IPS-20b (cell line): ENCODE results near the gene MAP3K9.

Experiments
- H3K27ac ChIP-seq: one replicate; pipeline ENCODE4 v1.5.1; 2013; ENCODE audit warnings: low read length
- H3K27me3 ChIP-seq: 2 replicates; pipeline ENCODE4 v1.6.1; 2013; ENCODE audit warnings: mild to moderate bottlenecking, low read length, inconsistent platforms; ENCODE audit not compliant: insufficient read depth
- H3K36me3 ChIP-seq: 2 replicates; pipeline ENCODE4 v1.6.1; 2013; ENCODE audit warnings: low read depth, mild to moderate bottlenecking, inconsistent platforms, low read length, moderate library complexity; ENCODE audit not compliant: insufficient read depth
- H3K4me1 ChIP-seq: 2 replicates; pipeline ENCODE4 v1.6.1; 2013; ENCODE audit warnings: mild to moderate bottlenecking, control low read depth, inconsistent platforms, low read length, moderate library complexity; ENCODE audit not compliant: insufficient read depth
- H3K4me3 ChIP-seq: 2 replicates; pipeline ENCODE4 v1.5.1; 2013; ENCODE audit warnings: mild to moderate bottlenecking, low read length, inconsistent platforms
- H3K9ac ChIP-seq: 2 replicates; pipeline ENCODE4 v1.6.1; 2013; ENCODE audit warnings: low read depth, mild to moderate bottlenecking, inconsistent platforms, low read length, moderate library complexity
- H3K9me3 ChIP-seq: 2 replicates; pipeline ENCODE4 v1.6.1; 2013; ENCODE audit warnings: mild to moderate bottlenecking, low read depth, low read length, inconsistent platforms; ENCODE audit not compliant: insufficient read depth

The MAP3K9 gene

GRCh38 chr14:70716958-70717357, 92.4 kb downstream of the MAP3K9 start:
- Histone ChIP-seq H3K4me3 (no peak overlapping the region), H3K9me3 (no peaks in the 10 kb centered on the region), H3K36me3 (no peaks in the 10 kb centered on the region), H3K4me1 (peaks cover 9% of the 10 kb centered on the region; the same call in 1 of the 2 replicates), H3K27ac (no peak overlapping the region), H3K27me3 (no peaks in the 10 kb centered on the region), H3K9ac (no peak overlapping the region)

- Histone ChIP-seq H3K9ac (no peak overlapping the region), H3K4me1 (peaks cover 9% of the 10 kb centered on the region; the same call in 1 of the 2 replicates), H3K36me3 (no peaks in the 10 kb centered on the region), H3K27ac (no peak overlapping the region), H3K27me3 (no peaks in the 10 kb centered on the region), H3K4me3 (no peak overlapping the region), H3K9me3 (no peaks in the 10 kb centered on the region)
Measured at GRCh38 chr14:70716483-70716882, 92.8 kb downstream of the MAP3K9 start.

- no peak overlapping the region for H3K27ac ChIP-seq
- no peak overlapping the region for H3K4me3 ChIP-seq
- no peaks in the 10 kb centered on the region for H3K27me3 ChIP-seq
- H3K4me1 ChIP-seq: peaks cover 21% of the 10 kb centered on the region; the same call in 1 of the 2 replicates
- no peak overlapping the region; the same call in 1 of the 2 replicates for H3K9ac ChIP-seq
- H3K9me3 ChIP-seq: no peaks in the 10 kb centered on the region
- H3K36me3 ChIP-seq: no peaks in the 10 kb centered on the region
Measured at GRCh38 chr14:70714055-70714550, 95.2 kb downstream of the MAP3K9 start.

DNA sequence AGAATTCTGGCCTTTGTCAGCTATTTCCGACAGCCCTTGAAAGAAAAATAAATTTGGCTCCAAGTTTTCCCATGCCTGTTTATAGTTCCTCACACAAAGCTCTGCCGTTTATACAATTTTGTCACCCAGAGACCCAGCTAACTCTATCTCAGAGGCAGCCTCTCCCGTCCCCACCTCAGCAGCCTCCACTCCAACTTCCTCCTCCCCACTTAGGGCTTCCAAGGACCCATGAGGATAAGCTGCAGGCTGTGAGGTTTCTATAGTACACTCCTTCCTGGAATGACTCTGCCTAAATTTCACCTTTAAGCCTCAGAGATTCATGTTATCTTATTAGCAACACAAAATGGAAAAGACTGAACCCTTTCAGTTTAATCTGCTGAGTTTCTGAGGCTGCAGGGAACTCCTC, 95.8 kb downstream of the MAP3K9 start:
- peak overlapping the region; percentile 2; the same call in 1 of the 2 replicates for H3K9ac ChIP-seq
- H3K4me3 ChIP-seq: no peak overlapping the region
- no peaks in the 10 kb centered on the region for H3K9me3 ChIP-seq
- H3K27ac ChIP-seq: peak overlapping the region; percentile 1
- H3K36me3 ChIP-seq: no peaks in the 10 kb centered on the region
- H3K27me3 ChIP-seq: no peaks in the 10 kb centered on the region
- peaks cover 26% of the 10 kb centered on the region; the same call in 1 of the 2 replicates for H3K4me1 ChIP-seq

- H3K36me3 ChIP-seq: no peaks in the 10 kb centered on the region
- peak overlapping the region; percentile 2; the same call in 1 of the 2 replicates for H3K9ac ChIP-seq
- H3K27ac ChIP-seq: peak overlapping the region; percentile 1
- peaks cover 28% of the 10 kb centered on the region; the same call in 1 of the 2 replicates for H3K4me1 ChIP-seq
- no peaks in the 10 kb centered on the region for H3K9me3 ChIP-seq
- no peaks in the 10 kb centered on the region for H3K27me3 ChIP-seq
- no peak overlapping the region for H3K4me3 ChIP-seq
Measured at GRCh38 chr14:70713096-70713495, 96.2 kb downstream of the MAP3K9 start.

GRCh38 chr14:70711451-70711850, 97.9 kb downstream of the MAP3K9 start:
- no peaks in the 10 kb centered on the region for H3K27me3 ChIP-seq
- no peak overlapping the region for H3K4me3 ChIP-seq
- H3K27ac ChIP-seq: no peak overlapping the region
- H3K9ac ChIP-seq: no peak overlapping the region
- no peaks in the 10 kb centered on the region for H3K9me3 ChIP-seq
- H3K4me1 ChIP-seq: peaks cover 42% of the 10 kb centered on the region; the same call in 1 of the 2 replicates
- H3K36me3 ChIP-seq: no peaks in the 10 kb centered on the region

GRCh38 chr14:70709726-70710382, 99.5 kb downstream of the MAP3K9 start:
- H3K27me3 ChIP-seq: no peaks in the 10 kb centered on the region
- H3K27ac ChIP-seq: peak overlapping the region; percentile 92

DNA sequence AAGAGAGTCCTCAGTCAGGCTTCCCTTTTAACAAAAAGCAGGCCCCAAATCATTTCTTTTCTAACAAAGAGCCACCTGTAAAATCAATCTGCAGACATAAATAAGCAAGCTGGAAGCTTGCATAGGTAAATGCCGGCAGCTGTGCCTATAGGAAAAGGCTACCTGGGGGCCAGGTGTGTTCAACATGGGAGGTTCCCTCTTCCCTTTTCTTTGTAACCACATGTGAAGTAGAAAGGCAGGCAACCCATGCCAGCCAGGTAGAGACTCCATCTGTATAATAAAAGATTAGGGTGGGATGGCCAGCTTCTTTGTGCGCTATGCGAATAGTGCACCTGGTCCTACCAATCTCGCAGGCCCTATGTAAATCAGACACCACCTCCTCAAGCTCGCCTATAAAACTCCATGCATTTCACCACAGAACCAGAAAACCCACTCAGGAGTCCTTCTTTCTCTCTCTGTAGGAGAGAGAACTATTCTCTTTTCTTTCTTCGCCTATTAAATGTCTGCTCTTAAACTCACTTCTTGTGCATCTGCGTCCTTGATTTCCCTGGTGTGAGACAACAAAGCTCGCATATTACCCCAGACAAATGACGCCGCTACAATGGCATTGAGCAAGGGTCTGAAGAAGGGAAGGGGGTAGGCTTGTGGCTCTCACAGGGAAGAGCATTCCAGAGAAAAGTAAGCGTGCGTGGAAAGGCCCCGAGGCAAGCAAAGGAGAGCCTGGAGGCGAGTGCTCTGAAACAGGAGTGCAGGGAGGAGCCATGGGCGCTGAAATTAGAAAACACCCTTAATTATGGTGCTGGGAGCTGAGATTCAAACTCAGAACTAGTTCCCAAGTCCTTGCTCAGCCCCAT, 100.4 kb downstream of the MAP3K9 start:
- H3K9me3 ChIP-seq: no peaks in the 10 kb centered on the region
- H3K27me3 ChIP-seq: no peaks in the 10 kb centered on the region
- no peaks in the 10 kb centered on the region for H3K36me3 ChIP-seq
- H3K4me3 ChIP-seq: peak overlapping the region; percentile 10; the same call in 1 of the 2 replicates
- peak overlapping the region; percentile 92 for H3K27ac ChIP-seq
- H3K4me1 ChIP-seq: peaks cover 51% of the 10 kb centered on the region; the same call in 1 of the 2 replicates
- peak overlapping the region; percentile 70; the same call in 1 of the 2 replicates for H3K9ac ChIP-seq

More at GRCh38 chr14:70709726-70710382, 99.5 kb downstream of the MAP3K9 start:
- H3K9me3 ChIP-seq: no peaks in the 10 kb centered on the region
- no peaks in the 10 kb centered on the region for H3K36me3 ChIP-seq
- H3K4me1 ChIP-seq: peaks cover 51% of the 10 kb centered on the region; the same call in 1 of the 2 replicates
- no peak overlapping the region; the same call in 1 of the 2 replicates for H3K4me3 ChIP-seq
- H3K9ac ChIP-seq: peak overlapping the region; percentile 70; the same call in 1 of the 2 replicates

GRCh38 chr14:70707138-70708038, 101.9 kb downstream of the MAP3K9 start:
- Histone ChIP-seq H3K27me3 (no peaks in the 10 kb centered on the region), H3K4me3 (no peak overlapping the region), H3K4me1 (peaks cover 42% of the 10 kb centered on the region; the same call in 1 of the 2 replicates), H3K27ac (peak overlapping the region; percentile 26), H3K36me3 (no peaks in the 10 kb centered on the region), H3K9ac (peak overlapping the region; percentile 66; the same call in 1 of the 2 replicates), H3K9me3 (no peaks in the 10 kb centered on the region)

- H3K27ac ChIP-seq: no peak overlapping the region
- H3K4me1 ChIP-seq: peaks cover 42% of the 10 kb centered on the region; the same call in 1 of the 2 replicates
- no peaks in the 10 kb centered on the region for H3K36me3 ChIP-seq
- H3K9me3 ChIP-seq: no peaks in the 10 kb centered on the region
- no peaks in the 10 kb centered on the region for H3K27me3 ChIP-seq
- H3K9ac ChIP-seq: peak overlapping the region; percentile 12; the same call in 1 of the 2 replicates
- no peak overlapping the region for H3K4me3 ChIP-seq
Measured at GRCh38 chr14:70706177-70706576, 103.1 kb downstream of the MAP3K9 start.

GRCh38 chr14:70704960-70705359, 104.4 kb downstream of the MAP3K9 start:
- Histone ChIP-seq H3K4me1 (peaks cover 38% of the 10 kb centered on the region; the same call in 1 of the 2 replicates), H3K4me3 (no peak overlapping the region), H3K9me3 (no peaks in the 10 kb centered on the region), H3K27ac (no peak overlapping the region), H3K9ac (no peak overlapping the region), H3K27me3 (no peaks in the 10 kb centered on the region), H3K36me3 (no peaks in the 10 kb centered on the region)
